Epithelial cell of proximal tubule (primary cell): ENCODE measurements around the gene ERC1. TPM values are rescaled to one million over a fixed set of nuclear protein-coding genes. Genes with fewer than 3 reads are reported as not detected.
"Not testable (repeated sequence)": the region's sequence is repeated elsewhere in the genome, so short reads cannot be mapped to it uniquely, and the experiment has no call there.

ENCODE experiments used
- DNase-seq: peaks from one replicate; pipeline ENCODE4 v3.0.0-alpha.2; 2011; ENCODE audit warnings: low read depth
- H3K4me3 ChIP-seq: 2 replicates; pipeline ENCODE4 v1.5.1; 2011; ENCODE audit warnings: low read depth, mild to moderate bottlenecking, low read length
- CTCF ChIP-seq: conservative IDR thresholded peaks from 2 replicates; pipeline ENCODE4 v1.5.1; 2012; ENCODE audit warnings: low read depth, mild to moderate bottlenecking, low read length
- total RNA-seq: library from RNA; depleted of rRNA; stranded (reverse); fragments of >200 nt; gene quantifications from 2 replicates; pipeline ENCODE4 v1.2.3, GENCODE V29; 2015

The ERC1 gene
- total RNA-seq, 1 donor from 2014 or later, result 16.5 TPM

- DNase-seq, result no peak
- TF ChIP-seq CTCF, result no peak
- no peak overlapping the region for H3K4me3 ChIP-seq
Observed at GRCh38 chr12:1201886-1202285, 210.9 kb downstream of the ERC1 start.

- no peak overlapping the region for H3K4me3 ChIP-seq
- no peak for TF ChIP-seq CTCF
Observed at GRCh38 chr12:1203735-1204019, 212.7 kb downstream of the ERC1 start.

GRCh38 chr12:1204581-1205121, 213.6 kb downstream of the ERC1 start:
- DNase-seq, result no peak
- no peak overlapping the region for H3K4me3 ChIP-seq
- no peak for TF ChIP-seq CTCF

More at GRCh38 chr12:1203735-1204019, 212.7 kb downstream of the ERC1 start:
- DNase-seq, result no peak

GRCh38 chr12:1205512-1206060, 214.6 kb downstream of the ERC1 start:
- TF ChIP-seq CTCF, result no peak
- no peak overlapping the region for H3K4me3 ChIP-seq
- DNase-seq, result no peak

GRCh38 chr12:1206118-1206734, 215.2 kb downstream of the ERC1 start:
- no peak overlapping the region for H3K4me3 ChIP-seq
- DNase-seq, result no peak
- TF ChIP-seq CTCF, result no peak

- no peak for TF ChIP-seq CTCF
- no peak overlapping the region for H3K4me3 ChIP-seq
- no peak for DNase-seq
Observed at GRCh38 chr12:1207276-1207675, 216.3 kb downstream of the ERC1 start.

GRCh38 chr12:1208719-1209118, 217.7 kb downstream of the ERC1 start:
- DNase-seq, H3K4me3 ChIP-seq: not testable (repeated sequence)
